ENCODE data around the gene DLL3.
A peak's percentile ranks its signal among the peaks of the same experiment; 100 is the strongest.

DLL3 gene

GRCh38 chr19:39517432-39517831 lies 18.7 kb downstream of the DLL3 start:
- DNase-seq (ENCODE audit: low read depth, low spot score): no peak

DNA sequence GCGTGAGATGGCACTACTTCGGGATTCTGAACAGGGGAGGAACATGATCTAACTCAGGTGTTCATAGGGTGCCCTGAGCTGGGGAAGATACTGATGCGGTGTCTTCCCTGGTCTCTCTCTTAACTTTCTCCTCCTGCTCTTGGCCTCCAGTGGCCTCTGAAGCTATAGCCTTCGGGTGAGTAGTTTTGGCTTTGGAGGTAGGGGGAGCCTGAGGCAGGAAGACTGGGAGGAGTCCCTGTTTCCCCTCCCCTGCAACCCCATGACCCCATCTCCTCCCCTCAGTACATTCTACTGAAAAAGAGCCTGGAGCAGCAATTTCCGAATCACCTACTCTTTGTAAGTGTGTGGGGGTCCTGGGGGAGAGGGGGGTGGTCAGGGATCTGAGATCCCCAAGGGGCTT lies 19.7 kb downstream of the DLL3 start:
- DNase-seq (ENCODE audit: low read depth, low spot score): no peak

DNA sequence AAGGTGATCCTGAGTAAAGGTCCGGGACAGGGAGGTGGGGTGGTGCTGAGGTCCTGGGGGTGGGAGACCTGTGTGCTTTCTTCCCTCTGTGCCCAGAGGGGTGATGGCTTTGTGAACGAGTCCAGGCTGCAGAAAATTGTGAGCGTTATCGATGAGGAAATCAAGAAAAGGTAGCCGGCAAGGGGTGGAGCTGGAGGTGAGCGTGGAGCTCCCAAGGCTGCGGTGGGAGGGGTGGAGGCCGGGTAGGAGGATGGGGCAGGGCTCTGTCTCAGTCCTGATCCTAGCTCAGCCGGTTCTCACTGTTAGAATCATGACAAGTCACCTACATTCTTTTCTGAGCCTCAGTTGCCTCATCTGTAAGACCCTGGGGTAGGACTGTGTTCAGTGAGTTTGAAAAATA lies 20.2 kb downstream of the DLL3 start:
- no peak for DNase-seq (ENCODE audit: low read depth, low spot score)

- DNase-seq (ENCODE audit: low read depth, low spot score): no peak
These were observed 22.1 kb downstream of the DLL3 start for GRCh38 chr19:39520541-39521484.

DNA sequence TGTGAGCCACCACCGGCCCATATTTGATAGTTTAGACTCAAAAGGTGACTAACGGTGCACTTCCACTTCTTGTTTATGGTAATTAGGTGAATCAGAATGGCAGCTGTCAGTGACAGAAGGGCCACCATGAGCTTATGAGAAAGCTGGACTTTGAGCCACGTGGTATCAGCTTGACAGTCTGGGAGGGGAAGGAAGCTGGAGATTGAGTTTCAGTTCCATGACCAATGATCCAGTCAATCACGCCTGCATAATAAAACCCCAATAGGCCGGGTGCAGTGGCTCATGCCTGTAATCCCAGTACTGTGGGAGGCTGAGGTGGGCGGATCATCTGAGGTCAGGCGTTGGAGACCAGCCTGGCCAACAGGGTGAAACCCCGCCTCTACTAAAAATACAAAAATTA lies 25.7 kb downstream of the DLL3 start:
- no peak for DNase-seq (ENCODE audit: low read depth, low spot score)

DNA sequence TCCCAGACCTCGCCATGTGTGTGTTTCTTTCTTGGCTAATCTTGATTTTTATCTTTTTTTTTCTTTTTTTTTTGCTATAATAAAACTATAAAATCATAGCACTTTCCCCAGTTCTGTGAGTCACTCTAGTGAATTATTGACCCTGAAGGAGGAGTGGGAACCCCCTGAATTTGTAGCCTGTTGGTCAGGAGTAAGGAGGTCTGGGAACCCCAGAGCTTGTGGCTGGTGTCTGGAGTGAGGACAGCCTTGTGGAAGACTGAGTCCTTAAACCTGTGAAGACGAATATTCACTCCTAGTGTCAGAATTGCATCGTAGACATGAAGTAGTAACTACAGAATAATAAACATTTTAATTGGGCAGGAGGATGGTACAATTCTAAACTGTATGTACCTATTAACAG lies 26.5 kb downstream of the DLL3 start:
- DNase-seq (ENCODE audit: low read depth, low spot score): no peak

- DNase-seq (ENCODE audit: low read depth, low spot score): no peak
These were observed 33.1 kb downstream of the DLL3 start for GRCh38 chr19:39531834-39532232.

DNA sequence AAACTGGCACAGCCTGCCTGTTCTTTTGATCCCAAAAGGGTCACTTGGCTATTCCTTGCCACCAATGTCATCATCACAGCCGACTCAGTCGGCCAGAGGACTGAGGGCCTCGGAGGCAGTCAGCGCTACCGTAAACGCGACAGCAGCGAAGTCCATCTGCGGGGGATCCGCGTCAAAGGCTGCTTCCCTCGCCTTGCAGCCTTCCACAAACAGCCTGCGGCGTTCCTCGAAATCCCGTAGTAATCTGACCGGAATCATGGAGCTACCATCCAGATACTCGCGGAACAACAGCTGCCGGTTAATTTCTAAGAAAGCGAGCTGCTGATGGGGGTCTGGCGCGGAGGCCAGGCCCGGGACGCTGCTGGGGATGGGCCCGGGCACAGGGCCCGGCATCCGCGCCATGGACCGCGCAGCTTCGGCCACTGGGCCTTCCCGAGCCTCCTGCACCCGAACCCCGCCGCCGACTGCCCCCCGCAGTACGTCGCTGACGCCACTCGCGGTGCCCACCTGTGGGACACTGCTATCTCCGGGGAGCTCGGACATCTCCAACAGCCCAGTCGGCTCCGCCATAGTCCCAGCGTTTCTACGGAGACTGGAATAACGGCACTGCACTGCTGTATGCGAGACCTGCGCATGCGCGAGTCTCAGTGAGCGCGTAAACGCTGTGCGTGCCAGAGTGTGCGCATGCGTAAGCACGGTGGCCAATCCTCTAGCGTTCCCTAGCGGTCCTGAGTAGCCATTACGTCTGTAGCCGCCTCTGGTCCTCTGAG lies 33.7 kb downstream of the DLL3 start, which contains the start of gene EID2B:
TSS of gene EID2B (minus strand) at position 620 of the 770 bp plus-strand sequence. CDS start at position 570, 50 bp downstream.
- DNase-seq (ENCODE audit: low read depth, low spot score): peak; percentile 78

DNA sequence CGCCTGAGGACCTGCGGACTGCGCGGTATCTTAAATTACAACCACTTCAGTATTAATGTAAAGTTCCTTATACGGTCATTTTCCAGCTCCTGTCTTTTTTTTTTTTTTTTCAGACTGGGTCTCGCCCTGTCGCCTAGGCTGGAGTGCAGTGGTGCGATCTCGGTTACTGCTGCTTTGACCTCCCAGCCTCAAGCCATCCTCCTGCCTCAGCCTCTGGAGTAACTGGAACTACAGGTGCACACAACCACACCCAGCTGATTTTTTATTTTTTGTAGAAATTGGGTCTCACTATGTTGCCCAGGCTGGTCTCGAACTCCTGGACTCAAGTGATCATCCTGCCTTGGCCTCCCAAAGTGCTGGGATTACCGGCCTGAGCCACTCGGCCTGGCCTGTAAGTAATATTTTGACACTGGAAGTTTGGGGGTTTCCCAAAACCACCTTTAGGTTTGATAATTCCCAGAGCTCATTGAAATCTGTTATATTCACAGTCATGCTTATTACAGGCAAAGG lies 34.3 kb downstream of the DLL3 start:
- no peak for DNase-seq (ENCODE audit: low read depth, low spot score)

DNA sequence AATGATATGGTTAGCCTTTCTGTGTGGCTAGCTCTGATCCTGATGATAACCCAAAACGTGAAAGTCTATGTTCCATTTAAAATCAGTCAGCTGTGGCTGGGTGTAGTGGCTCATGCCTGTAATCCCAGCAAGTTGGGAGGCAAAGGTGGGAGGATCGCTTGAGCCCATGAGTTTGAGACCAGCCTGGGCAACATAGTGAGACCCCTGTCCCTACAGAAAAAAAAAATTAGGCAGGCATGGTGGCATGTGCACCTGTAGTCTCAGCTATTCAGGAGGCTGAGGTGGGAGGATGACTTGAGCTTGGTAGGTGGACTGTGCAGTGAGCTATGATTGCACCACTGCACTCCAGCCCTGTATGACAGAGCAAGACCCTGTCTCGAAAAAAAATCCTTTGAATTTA lies 35.0 kb downstream of the DLL3 start:
- DNase-seq (ENCODE audit: low read depth, low spot score): no peak

- DNase-seq (ENCODE audit: low read depth, low spot score): no peak
These were observed 40.4 kb downstream of the DLL3 start for GRCh38 chr19:39539165-39539517.

GRCh38 chr19:39539518-39540332 lies 41.0 kb downstream of the DLL3 start, which contains the start of gene EID2:
Gene EID2 (minus strand): TSS chr19:39540161. CDS start chr19:39540079, 82 bp downstream.
- DNase-seq (ENCODE audit: low read depth, low spot score): peak; percentile 67

DNA sequence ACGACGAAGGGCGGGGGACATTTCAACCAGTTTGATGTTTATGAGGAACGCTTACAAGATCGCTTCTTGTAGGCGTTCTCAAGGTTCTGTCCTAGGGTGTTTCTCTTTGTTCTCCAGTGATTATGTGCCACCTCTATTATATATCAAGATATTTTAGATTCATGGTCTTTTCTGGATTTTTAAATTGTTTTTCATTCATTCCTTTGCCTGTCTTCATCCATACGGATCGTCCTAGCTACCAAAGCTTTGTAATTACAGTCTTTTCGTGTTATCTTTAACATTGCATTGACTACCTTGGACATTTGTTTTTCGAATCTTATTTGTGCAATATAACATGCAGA lies 41.6 kb downstream of the DLL3 start:
- no peak for DNase-seq (ENCODE audit: low read depth, low spot score)

- no peak for DNase-seq (ENCODE audit: low read depth, low spot score)
These were observed 43.5 kb downstream of the DLL3 start for GRCh38 chr19:39542206-39542605.

GRCh38 chr19:39543477-39543857 lies 44.7 kb downstream of the DLL3 start:
- no peak for DNase-seq (ENCODE audit: low read depth, low spot score)

DNA sequence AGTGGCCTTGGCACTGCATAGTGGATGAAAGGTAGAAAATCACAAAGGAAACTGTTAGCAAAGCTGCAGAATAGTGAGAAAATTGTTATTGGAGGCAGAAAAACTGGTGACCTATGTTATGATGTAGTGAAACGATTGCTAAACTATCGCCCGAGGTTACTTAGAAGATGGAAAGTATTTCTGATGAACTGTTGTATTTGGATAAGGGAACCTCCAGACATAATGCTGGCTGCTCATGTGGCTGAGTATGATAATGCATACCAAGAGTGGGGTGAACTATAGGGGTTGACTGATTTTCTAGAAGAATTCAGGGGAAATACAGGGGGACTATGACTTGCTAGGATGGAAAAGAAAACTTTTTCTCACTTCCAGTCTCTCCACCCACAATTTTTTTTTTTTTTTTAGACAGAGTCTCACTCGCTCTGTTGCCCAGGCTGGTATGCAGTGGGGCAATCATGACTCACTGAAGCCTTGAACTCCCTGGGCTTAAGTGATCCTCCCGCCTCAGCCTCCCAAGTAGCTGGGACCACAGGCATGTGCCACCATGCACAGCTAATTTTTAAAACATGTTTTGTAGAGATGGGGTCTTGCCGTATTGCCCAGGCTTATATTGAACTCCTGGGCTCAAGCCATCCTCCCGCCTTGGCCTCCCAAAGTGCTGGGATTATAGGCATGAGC lies 45.6 kb downstream of the DLL3 start:
- DNase-seq (ENCODE audit: low read depth, low spot score): no peak

DNA sequence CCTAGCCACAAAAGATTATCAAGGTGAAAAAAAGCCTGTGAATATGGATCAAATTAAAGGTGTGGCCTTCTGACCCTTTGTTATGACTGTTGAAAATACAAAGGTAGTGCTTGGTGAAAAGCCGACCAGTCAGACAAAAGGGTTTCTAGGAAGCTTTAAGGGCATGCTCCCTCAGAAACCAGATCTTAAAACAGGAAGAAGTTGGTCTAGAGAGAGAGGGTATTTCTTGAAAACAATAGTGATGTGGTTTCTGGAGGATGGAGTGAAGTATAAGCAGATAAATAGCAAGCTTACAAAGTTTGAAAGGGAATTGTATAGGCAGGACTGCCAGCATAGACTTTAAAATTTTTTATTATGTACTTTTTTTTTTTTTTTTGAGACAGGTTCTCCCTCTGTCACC lies 46.2 kb downstream of the DLL3 start:
- no peak for DNase-seq (ENCODE audit: low read depth, low spot score)

DNA sequence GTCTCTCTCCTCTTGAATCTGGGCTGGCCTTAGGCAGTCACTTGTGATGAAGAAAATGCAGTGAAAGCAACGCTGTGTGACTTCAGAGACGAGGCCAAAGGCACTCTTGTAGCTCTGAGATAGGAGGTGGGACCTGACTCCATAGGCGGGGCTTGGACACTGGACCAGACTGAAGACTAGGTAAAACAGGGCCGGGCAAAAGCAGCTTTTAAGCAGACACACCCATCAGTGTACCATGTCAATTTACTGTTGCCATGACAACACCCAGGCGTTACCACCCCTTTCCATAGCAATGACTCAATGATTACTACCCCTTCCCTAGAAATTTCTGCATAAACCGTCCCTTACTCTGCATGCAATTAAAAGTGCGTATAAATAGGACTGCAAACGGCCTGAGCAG lies 47.9 kb downstream of the DLL3 start:
- no peak for DNase-seq (ENCODE audit: low read depth, low spot score)

DNA sequence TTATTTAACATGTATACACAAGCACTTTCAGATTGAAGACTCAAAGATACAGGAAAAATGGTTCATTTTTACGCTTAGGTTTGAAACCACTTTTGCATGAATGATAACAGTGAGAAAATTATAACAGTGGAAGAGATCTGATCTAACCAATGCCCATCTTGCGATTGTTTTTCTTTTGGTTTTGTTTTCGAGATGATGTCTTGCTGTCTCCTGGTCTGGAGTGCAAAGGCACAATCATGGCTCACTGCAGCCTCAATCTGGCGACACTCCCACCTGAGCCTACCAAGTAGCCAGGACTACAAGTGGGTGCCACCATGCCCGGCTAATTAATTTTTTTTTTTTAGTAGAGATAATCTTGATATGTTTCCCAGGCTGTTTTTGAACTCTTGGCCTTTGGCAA lies 51.5 kb downstream of the DLL3 start:
- no peak for DNase-seq (ENCODE audit: low read depth, low spot score)

DNA sequence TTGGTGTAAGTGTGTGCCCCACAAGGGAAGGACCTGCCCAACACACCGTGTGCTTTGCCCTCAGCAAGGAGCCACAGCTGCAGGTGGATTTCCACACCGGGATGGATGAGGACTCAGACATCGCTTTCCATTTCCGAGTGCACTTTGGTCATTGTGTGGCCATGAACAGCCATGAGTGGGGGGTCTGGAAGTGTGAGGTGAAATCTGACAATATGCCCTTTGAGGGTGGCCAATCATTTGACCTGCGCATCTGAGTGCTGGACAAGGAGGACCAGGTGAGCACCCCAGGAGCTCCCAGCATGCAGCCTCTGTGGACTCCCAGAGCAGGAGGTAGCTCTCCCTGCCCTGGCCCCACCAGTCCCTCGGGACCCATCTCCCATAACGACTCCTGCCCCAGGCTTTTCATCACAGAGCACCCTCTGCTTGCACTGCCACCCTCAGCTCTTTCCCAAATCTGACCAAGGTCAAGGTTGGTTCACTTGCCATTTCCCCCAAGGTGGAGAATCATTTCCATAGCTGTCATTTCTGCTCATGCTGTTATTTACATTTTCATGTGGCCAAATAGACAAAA lies 54.4 kb downstream of the DLL3 start:
- DNase-seq (ENCODE audit: low read depth, low spot score): no peak

All from iPS DF 19.7 (cell line).